Astrocyte (in vitro differentiated cells and primary cell): ENCODE results near the gene SLC9A3. TPM values are rescaled to one million over a fixed set of nuclear protein-coding genes. Genes with fewer than 3 reads are reported as not detected.
"Not testable (repeated sequence)": the region's sequence is repeated elsewhere in the genome, so short reads cannot be mapped to it uniquely, and the experiment has no call there.

Experiments
- DNase-seq: peaks from one replicate; pipeline ENCODE4 v3.0.0-alpha.2; 2010; ENCODE audit warnings: low read depth
- FAIRE-seq: peaks from 2 replicates; lab custom pipeline; 2011; peaks lifted over from hg19 to GRCh38; lab: Jason Lieb, UNC
- H2AFZ ChIP-seq: 2 replicates; pipeline ENCODE4 v1.6.0; 2012; ENCODE audit warnings: low read depth, low read length, inconsistent platforms
- H3K27ac ChIP-seq: 2 replicates; pipeline ENCODE4 v1.5.1; 2011; ENCODE audit warnings: low read depth, low read length, inconsistent platforms
- H3K27me3 ChIP-seq: 2 replicates; pipeline ENCODE4 v1.6.0; 2011; ENCODE audit warnings: low read length, inconsistent platforms; ENCODE audit not compliant: insufficient read depth
- H3K36me3 ChIP-seq: 2 replicates; pipeline ENCODE4 v1.5.1; 2011; ENCODE audit warnings: low read length, inconsistent platforms; ENCODE audit not compliant: insufficient read depth
- H3K4me1 ChIP-seq: 2 replicates; pipeline ENCODE4 v1.5.1; 2011; ENCODE audit warnings: low read length, inconsistent platforms; ENCODE audit not compliant: insufficient read depth
- H3K4me2 ChIP-seq: 2 replicates; pipeline ENCODE4 v1.6.0; 2012; ENCODE audit warnings: low read length, inconsistent platforms
- H3K4me3 ChIP-seq: 2 replicates; pipeline ENCODE4 v1.5.1; 2011; ENCODE audit warnings: low read depth, mild to moderate bottlenecking, low read length, inconsistent platforms; ENCODE audit not compliant: insufficient read depth
- H3K79me2 ChIP-seq: 2 replicates; pipeline ENCODE4 v1.6.0; 2012; ENCODE audit warnings: mild to moderate bottlenecking, low read length, inconsistent platforms; ENCODE audit not compliant: insufficient read depth
- H3K9ac ChIP-seq: 2 replicates; pipeline ENCODE4 v1.6.0; 2012; ENCODE audit warnings: mild to moderate bottlenecking, low read length, inconsistent platforms
- H3K9me3 ChIP-seq: 2 replicates; pipeline ENCODE4 v1.5.1; 2012; ENCODE audit warnings: low read depth, mild to moderate bottlenecking, low read length, inconsistent platforms; ENCODE audit not compliant: insufficient read depth
- H4K20me1 ChIP-seq: 2 replicates; pipeline ENCODE4 v1.6.0; 2012; ENCODE audit warnings: low read length, inconsistent platforms; ENCODE audit not compliant: insufficient read depth
- H3K27ac Mint-ChIP-seq: one replicate; pipeline ENCODE4 v1.8.0; 2021; ENCODE audit warnings: mild to moderate bottlenecking, mixed read lengths; ENCODE audit not compliant: unreplicated experiment
- H3K27me3 Mint-ChIP-seq: one replicate; pipeline ENCODE4 v1.8.0; 2021; ENCODE audit warnings: low read depth, mixed read lengths; ENCODE audit not compliant: unreplicated experiment
- H3K36me3 Mint-ChIP-seq: one replicate; pipeline ENCODE4 v1.8.0; 2021; ENCODE audit warnings: low read depth, mixed read lengths; ENCODE audit not compliant: unreplicated experiment
- H3K4me1 Mint-ChIP-seq: one replicate; pipeline ENCODE4 v1.8.0; 2021; ENCODE audit warnings: low read depth, mixed read lengths; ENCODE audit not compliant: unreplicated experiment
- H3K4me3 Mint-ChIP-seq: one replicate; pipeline ENCODE4 v1.8.0; 2021; ENCODE audit warnings: mild to moderate bottlenecking, moderate library complexity, mixed read lengths; ENCODE audit not compliant: unreplicated experiment
- H3K9me3 Mint-ChIP-seq: one replicate; pipeline ENCODE4 v1.8.0; 2021; ENCODE audit warnings: mild to moderate bottlenecking, mixed read lengths; ENCODE audit not compliant: unreplicated experiment
- EZH2 ChIP-seq: IDR thresholded peaks from 2 replicates; pipeline ENCODE4 v1.6.1; 2012; ENCODE audit warnings: mild to moderate bottlenecking, low read length, inconsistent platforms; ENCODE audit not compliant: insufficient read depth
- total RNA-seq: library from RNA; stranded (reverse); gene quantifications from 2 replicates; pipeline ENCODE4 v1.2.1, GENCODE V29; 2021
- TF ChIP-seq, protein P1 (sequence below): IDR thresholded peaks from 2 replicates; pipeline ENCODE4 v1.5.1; 2011; ENCODE audit warnings: low read depth, mild to moderate bottlenecking, inconsistent platforms, low read length, moderate library complexity; ENCODE audit not compliant: insufficient read depth

SLC9A3 gene
- total RNA-seq, 1 donor from 2014 or later: 1.0 TPM

DNA sequence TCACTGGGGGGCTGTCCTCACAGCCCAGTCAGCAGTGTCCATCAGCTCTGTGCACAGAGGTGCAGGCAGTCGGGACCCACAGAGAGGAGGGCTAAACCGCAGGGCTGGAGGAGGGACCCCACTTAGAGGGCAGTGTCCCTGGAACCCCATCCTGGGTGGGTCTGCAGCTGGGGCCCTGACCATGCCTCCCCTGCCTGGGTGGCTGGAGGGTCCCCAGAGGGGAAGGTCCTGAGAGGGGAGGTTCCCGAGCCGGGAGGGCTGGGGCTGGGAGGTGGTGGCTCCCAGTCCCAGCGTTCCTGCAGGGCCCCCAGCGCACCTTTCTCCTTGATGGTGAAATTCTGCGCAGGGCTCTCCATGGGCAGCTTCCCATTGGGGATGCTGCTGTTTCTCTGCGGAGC lies 48.5 kb downstream of the SLC9A3 start:
- no peak overlapping the region for H3K4me2 ChIP-seq
- H3K4me3 Mint-ChIP-seq: no peak overlapping the region
- peaks cover 17% of the 10 kb centered on the region for H3K4me1 ChIP-seq
- peaks cover 4% of the 10 kb centered on the region for H3K36me3 Mint-ChIP-seq
- FAIRE-seq: no peak
- peaks cover 3% of the 10 kb centered on the region for H3K36me3 ChIP-seq
- H3K27me3 ChIP-seq: peaks cover 6% of the 10 kb centered on the region
- peaks cover 8% of the 10 kb centered on the region for H3K27me3 Mint-ChIP-seq
- H3K27ac Mint-ChIP-seq: no peak overlapping the region
- no peak for DNase-seq
- no peaks in the 10 kb centered on the region for H3K9me3 Mint-ChIP-seq
- peaks cover 28% of the 10 kb centered on the region for H4K20me1 ChIP-seq
- H2AFZ ChIP-seq: no peak overlapping the region
- no peak overlapping the region for H3K4me3 ChIP-seq
- no peak for TF ChIP-seq EZH2
- TF ChIP-seq, protein P1, sequence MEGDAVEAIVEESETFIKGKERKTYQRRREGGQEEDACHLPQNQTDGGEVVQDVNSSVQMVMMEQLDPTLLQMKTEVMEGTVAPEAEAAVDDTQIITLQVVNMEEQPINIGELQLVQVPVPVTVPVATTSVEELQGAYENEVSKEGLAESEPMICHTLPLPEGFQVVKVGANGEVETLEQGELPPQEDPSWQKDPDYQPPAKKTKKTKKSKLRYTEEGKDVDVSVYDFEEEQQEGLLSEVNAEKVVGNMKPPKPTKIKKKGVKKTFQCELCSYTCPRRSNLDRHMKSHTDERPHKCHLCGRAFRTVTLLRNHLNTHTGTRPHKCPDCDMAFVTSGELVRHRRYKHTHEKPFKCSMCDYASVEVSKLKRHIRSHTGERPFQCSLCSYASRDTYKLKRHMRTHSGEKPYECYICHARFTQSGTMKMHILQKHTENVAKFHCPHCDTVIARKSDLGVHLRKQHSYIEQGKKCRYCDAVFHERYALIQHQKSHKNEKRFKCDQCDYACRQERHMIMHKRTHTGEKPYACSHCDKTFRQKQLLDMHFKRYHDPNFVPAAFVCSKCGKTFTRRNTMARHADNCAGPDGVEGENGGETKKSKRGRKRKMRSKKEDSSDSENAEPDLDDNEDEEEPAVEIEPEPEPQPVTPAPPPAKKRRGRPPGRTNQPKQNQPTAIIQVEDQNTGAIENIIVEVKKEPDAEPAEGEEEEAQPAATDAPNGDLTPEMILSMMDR: no peak
- H3K9ac ChIP-seq: no peak overlapping the region
- H3K4me1 Mint-ChIP-seq: peaks cover 4% of the 10 kb centered on the region
- H3K9me3 ChIP-seq: no peaks in the 10 kb centered on the region
- no peak overlapping the region for H3K27ac ChIP-seq
- H3K79me2 ChIP-seq: peaks cover 19% of the 10 kb centered on the region

DNA sequence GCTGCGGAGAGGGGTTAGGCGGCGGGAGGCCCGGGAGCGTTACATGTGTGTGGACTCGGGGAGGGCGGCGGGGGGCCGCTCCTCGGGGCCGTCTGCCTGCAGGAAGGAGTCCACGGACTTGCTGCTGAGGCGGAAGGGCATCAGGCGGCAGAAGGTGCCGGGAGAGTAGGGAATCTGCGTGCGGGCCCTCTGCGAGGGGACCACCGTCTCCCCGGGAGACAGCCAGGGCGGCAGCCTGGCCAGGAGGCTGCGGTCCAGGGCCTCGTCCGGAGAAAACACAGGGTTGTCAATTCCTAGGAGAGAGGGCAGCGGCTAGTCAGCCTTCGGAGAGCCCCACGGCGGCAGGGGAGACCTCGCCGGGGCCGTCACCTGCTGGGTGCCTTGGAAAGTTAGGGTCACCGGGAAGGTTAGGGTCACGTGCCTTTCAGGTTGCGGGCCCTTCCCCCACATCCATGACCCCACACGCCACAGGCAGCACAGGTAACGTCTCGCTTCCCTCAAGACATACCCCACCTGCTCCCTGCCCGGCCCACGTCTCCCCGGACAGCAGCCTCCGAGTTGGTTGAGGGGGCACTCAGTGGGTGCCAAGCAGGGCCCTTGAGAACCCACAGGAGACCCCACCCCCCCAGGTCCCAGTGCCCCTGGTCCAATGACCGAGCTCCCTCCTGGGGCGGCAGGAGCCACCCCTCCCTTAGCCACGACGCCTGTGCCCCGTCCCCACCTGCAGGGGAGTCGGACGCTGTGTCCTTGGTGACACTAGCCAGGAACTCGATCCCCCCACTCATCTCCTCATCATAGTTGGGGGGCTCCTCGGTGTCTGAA lies 49.2 kb downstream of the SLC9A3 start:
- DNase-seq (no peak), FAIRE-seq (no peak)
- Histone ChIP-seq H3K27me3 (peaks cover 6% of the 10 kb centered on the region), H3K9ac (peak overlapping the region; percentile 27), H3K9me3 (no peaks in the 10 kb centered on the region), H3K27ac (no peak overlapping the region), H3K36me3 (peaks cover 4% of the 10 kb centered on the region), H3K4me2 (peak overlapping the region; percentile 93), H3K4me3 (no peak overlapping the region), H3K79me2 (peaks cover 20% of the 10 kb centered on the region), H2AFZ (no peak overlapping the region), H4K20me1 (peaks cover 28% of the 10 kb centered on the region), H3K4me1 (peaks cover 17% of the 10 kb centered on the region)
- H3K4me3 Mint-ChIP-seq: peak overlapping the region; percentile 66
- H3K4me1 Mint-ChIP-seq: peaks cover 4% of the 10 kb centered on the region
- H3K27me3 Mint-ChIP-seq: peaks cover 8% of the 10 kb centered on the region
- no peaks in the 10 kb centered on the region for H3K9me3 Mint-ChIP-seq
- H3K27ac Mint-ChIP-seq: no peak overlapping the region
- TF ChIP-seq, protein P1: no peak
- TF ChIP-seq EZH2: peak; percentile 37
- peaks cover 4% of the 10 kb centered on the region for H3K36me3 Mint-ChIP-seq

DNA sequence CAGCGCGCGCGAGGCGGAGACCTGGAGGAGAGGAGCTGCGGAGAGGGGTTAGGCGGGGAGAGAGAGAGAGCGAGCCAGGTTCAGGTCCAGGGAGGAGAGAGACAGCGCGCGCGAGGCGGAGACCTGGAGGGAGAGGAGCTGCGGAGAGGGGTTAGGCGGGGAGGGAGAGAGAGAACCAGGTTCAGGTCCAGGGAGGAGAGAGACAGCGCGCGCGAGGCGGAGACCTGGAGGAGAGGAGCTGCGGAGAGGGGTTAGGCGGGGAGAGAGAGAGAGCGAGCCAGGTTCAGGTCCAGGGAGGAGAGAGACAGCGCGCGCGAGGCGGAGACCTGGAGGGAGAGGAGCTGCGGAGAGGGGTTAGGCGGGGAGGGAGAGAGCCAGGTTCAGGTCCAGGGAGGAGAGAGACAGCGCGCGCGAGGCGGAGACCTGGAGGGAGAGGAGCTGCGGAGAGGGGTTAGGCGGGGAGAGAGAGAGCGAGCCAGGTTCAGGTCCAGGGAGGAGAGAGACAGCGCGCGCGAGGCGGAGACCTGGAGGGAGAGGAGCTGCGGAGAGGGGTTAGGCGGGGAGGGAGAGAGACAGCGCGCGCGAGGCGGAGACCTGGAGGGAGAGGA lies 49.9 kb downstream of the SLC9A3 start:
- not testable (repeated sequence) for H3K36me3 ChIP-seq, DNase-seq, H3K9me3 ChIP-seq, H3K27me3 ChIP-seq, H3K36me3 Mint-ChIP-seq, H3K27me3 Mint-ChIP-seq, H2AFZ ChIP-seq, H3K27ac Mint-ChIP-seq, H3K9me3 Mint-ChIP-seq, FAIRE-seq, H3K27ac ChIP-seq, H3K4me1 Mint-ChIP-seq
- H3K4me3 Mint-ChIP-seq: peak overlapping the region; percentile 66
- H3K9ac ChIP-seq: peak overlapping the region; percentile 82
- H3K4me3 ChIP-seq: peak overlapping the region; percentile 64
- H4K20me1 ChIP-seq: peaks cover 28% of the 10 kb centered on the region
- peaks cover 20% of the 10 kb centered on the region for H3K79me2 ChIP-seq
- H3K4me2 ChIP-seq: peak overlapping the region; percentile 93
- H3K4me1 ChIP-seq: peaks cover 17% of the 10 kb centered on the region
